CD14-positive monocyte (primary cell): Measurements from ENCODE around the gene ZFPM1. TPM values are rescaled to one million over a fixed set of nuclear protein-coding genes. Genes with fewer than 3 reads are reported as not detected.
A peak's percentile ranks its signal among the peaks of the same experiment; 100 is the strongest.

ENCODE experiments used
- DNase-seq, 3 donors: peaks; one replicate each; pipeline ENCODE4 v3.0.0-alpha.2; 2011 to 2022
- H2AFZ ChIP-seq: 2 replicates; pipeline ENCODE4 v1.6.0; 2012; ENCODE audit warnings: mild to moderate bottlenecking, low read depth, low read length, inconsistent platforms; ENCODE audit not compliant: insufficient read depth, poor library complexity, severe bottlenecking
- H3K27ac ChIP-seq, 2 donors: 1 replicate in 1 of 2; 2 replicates in 1 of 2; pipeline ENCODE4 v1.5.1; 2012 to 2013; ENCODE audit warnings: low read length in 2 of 2, control low read depth in 1 of 2, inconsistent platforms in 1 of 2, low read depth in 1 of 2, mild to moderate bottlenecking in 1 of 2
- H3K27me3 ChIP-seq, 2 donors: one replicate each; pipeline versions ENCODE4 v1.6.0 to v1.6.1; 2011 to 2013; ENCODE audit warnings: low read length in 2 of 2; ENCODE audit not compliant: control insufficient read depth in 2 of 2, insufficient read depth in 2 of 2
- H3K36me3 ChIP-seq, 2 donors: replicated peaks in 1 of 2; 1 replicate in 1 of 2; 2 replicates in 1 of 2; pipeline versions ENCODE4 v1.5.1 to v1.6.1; 2012 to 2013; ENCODE audit warnings: low read length in 2 of 2, control low read depth in 1 of 2, inconsistent platforms in 1 of 2, mild to moderate bottlenecking in 1 of 2; ENCODE audit not compliant: insufficient read depth in 2 of 2, control insufficient read depth in 1 of 2
- H3K4me1 ChIP-seq, 2 donors: 1 replicate in 1 of 2; 2 replicates in 1 of 2; pipeline versions ENCODE4 v1.5.1 to v1.6.1; 2012 to 2013; ENCODE audit warnings: low read length in 2 of 2, control low read depth in 1 of 2, inconsistent platforms in 1 of 2, mild to moderate bottlenecking in 1 of 2, moderate library complexity in 1 of 2; ENCODE audit not compliant: insufficient read depth in 2 of 2, control insufficient read depth in 1 of 2
- H3K4me2 ChIP-seq: replicated peaks from 2 replicates; pipeline ENCODE3; 2012; ENCODE audit warnings: low read length, moderate library complexity, mild to moderate bottlenecking; ENCODE audit not compliant: poor library complexity, severe bottlenecking; ENCODE audit errors: extremely low read depth
- H3K4me3 ChIP-seq, 3 experiments: fragments of 200-600 bp in 1 of 3; sonication (generic) in 1 of 3; replicated peaks in 1 of 3; 1 replicate in 2 of 3; 2 replicates in 1 of 3; pipeline ENCODE4 v1.5.1; 2011 to 2013; ENCODE audit warnings: low read length in 3 of 3, mild to moderate bottlenecking in 3 of 3, control low read depth in 2 of 3, low read depth in 2 of 3, inconsistent platforms in 1 of 3, moderate library complexity in 1 of 3
- H3K79me2 ChIP-seq: 2 replicates; pipeline ENCODE4 v1.6.0; 2012; ENCODE audit warnings: mild to moderate bottlenecking, control low read depth, inconsistent platforms, low read length, moderate library complexity; ENCODE audit not compliant: insufficient read depth
- H3K9ac ChIP-seq: 2 replicates; pipeline ENCODE4 v1.6.0; 2017; ENCODE audit warnings: low read length, mild to moderate bottlenecking; ENCODE audit not compliant: insufficient read depth, poor library complexity, severe bottlenecking
- H3K9me3 ChIP-seq, 2 donors: replicated peaks in 1 of 2; 1 replicate in 1 of 2; 2 replicates in 1 of 2; pipeline versions ENCODE4 v1.5.1 to v1.6.1; 2012 to 2013; ENCODE audit warnings: low read length in 2 of 2, control low read depth in 1 of 2; ENCODE audit not compliant: control insufficient read depth in 1 of 2, insufficient read depth in 1 of 2
- H4K20me1 ChIP-seq: 2 replicates; pipeline ENCODE4 v1.6.0; 2012; ENCODE audit warnings: mild to moderate bottlenecking, low read length, control low read depth, moderate library complexity; ENCODE audit not compliant: insufficient read depth
- H3K27ac Mint-ChIP-seq, 7 donors: one replicate each; pipeline ENCODE4 v1.8.0; 2020; ENCODE audit warnings: mild to moderate bottlenecking in 7 of 7, mixed read lengths in 7 of 7, moderate library complexity in 6 of 7, inconsistent platforms in 2 of 7
- H3K27me3 Mint-ChIP-seq, 3 donors: one replicate each; pipeline ENCODE4 v1.8.0; 2021 to 2022; ENCODE audit warnings: low read depth in 3 of 3, mild to moderate bottlenecking in 3 of 3, mixed read lengths in 3 of 3, moderate library complexity in 3 of 3, inconsistent platforms in 1 of 3
- H3K36me3 Mint-ChIP-seq, 2 donors: one replicate each; pipeline ENCODE4 v1.8.0; 2020; ENCODE audit warnings: mixed read lengths in 2 of 2, inconsistent platforms in 1 of 2, mild to moderate bottlenecking in 1 of 2
- H3K4me1 Mint-ChIP-seq: one replicate; pipeline ENCODE4 v1.8.0; 2020; ENCODE audit warnings: mild to moderate bottlenecking, mixed read lengths
- H3K4me3 Mint-ChIP-seq, 2 donors: one replicate each; pipeline ENCODE4 v1.8.0; 2020; ENCODE audit warnings: mild to moderate bottlenecking in 2 of 2, mixed read lengths in 2 of 2, moderate library complexity in 1 of 2
- H3K9me3 Mint-ChIP-seq, 7 donors: one replicate each; pipeline ENCODE4 v1.8.0; 2020 to 2022; ENCODE audit warnings: mixed read lengths in 7 of 7, mild to moderate bottlenecking in 6 of 7, moderate library complexity in 6 of 7, inconsistent platforms in 2 of 7
- CTCF ChIP-seq: fragments of 200-600 bp; IDR thresholded peaks from one replicate; pipeline ENCODE4 v1.8.0; 2022; ENCODE audit warnings: antibody characterized with exemption, mild to moderate bottlenecking
- whole genome bisulfite sequencing: methylation state at CpG from one replicate; pipeline ENCODE4 v1.1.5; 2013; ENCODE audit warnings: missing lambda C conversion rate; ENCODE audit not compliant: insufficient coverage; 5-methylcytosine and 5-hydroxymethylcytosine counted together
- intact Hi-C, 2 donors: fragments of 100-400 bp; cut with micrococcal nuclease; formaldehyde crosslinking; loops; one replicate each; pipeline versions ENCODE4 v1.15.0 to v1.15.1; 2023
- polyA plus RNA-seq, 3 donors: library from polyadenylated mRNA; depleted of rRNA in 1 of 3; unstranded in 2 of 3; stranded (reverse) in 1 of 3; fragments of 300-500 nt in 2 of 3; fragments of >200 nt in 1 of 3; fragmentation: Illumina TruSeq in 2 of 3; gene quantifications; 1 replicate in 2 of 3; 2 replicates in 1 of 3; pipeline ENCODE4 v1.2.3, GENCODE V29; 2012 to 2021

Gene ZFPM1
- polyA plus RNA-seq, 3 donors: 0.04 to 0.19 (median 0.12) TPM

- Histone ChIP-seq H3K4me3 (no peak overlapping the region), H3K9ac (no peak overlapping the region), H3K27me3 (peaks cover 0 to 32% of the 10 kb centered on the region in 2 donors), H3K9me3 (no peaks in the 10 kb centered on the region), H3K4me2 (peak overlapping the region; percentile 79), H3K79me2 (no peaks in the 10 kb centered on the region), H3K4me1 (peaks cover 22 to 25% of the 10 kb centered on the region in 2 donors), H3K27ac (no peak overlapping the region), H4K20me1 (no peaks in the 10 kb centered on the region), H3K36me3 (no peaks in the 10 kb centered on the region), H2AFZ (no peak overlapping the region)
- WGBS: 94% methylated on average over 22 of the region's 22 CpGs
- peak overlapping the region in 5 of 7 donors; percentile 24 to 70 (median 35) for H3K27ac Mint-ChIP-seq
- H3K36me3 Mint-ChIP-seq: peaks cover 0 to 1% of the 10 kb centered on the region in 2 donors
- peaks cover 14% of the 10 kb centered on the region for H3K4me1 Mint-ChIP-seq
- no peak for TF ChIP-seq CTCF
- intact Hi-C loops: loop anchor here in 1 of 2 donors (10.0 kb wide), 1 partner anchor 497 kb away; the partner anchor contains the start of gene CA5A
- H3K9me3 Mint-ChIP-seq: peaks cover 0 to 6% (median 0%) of the 10 kb centered on the region in 7 donors
- no peak for DNase-seq
- peak overlapping the region; percentile 62 to 81 for H3K4me3 Mint-ChIP-seq
- peaks cover 11 to 51% (median 22%) of the 10 kb centered on the region in 3 donors for H3K27me3 Mint-ChIP-seq
Observed at GRCh38 chr16:88431651-88432050, 21.4 kb upstream of the ZFPM1 start.

- intact Hi-C loops: loop anchor here in 1 of 2 donors (10.0 kb wide), 1 partner anchor 497 kb away; the partner anchor contains the start of gene CA5A
- no peak for TF ChIP-seq CTCF
- 94% methylated on average over 22 of the region's 22 CpGs for WGBS
Observed at GRCh38 chr16:88432174-88432573, 20.9 kb upstream of the ZFPM1 start.

More at GRCh38 chr16:88432174-88432573, 20.9 kb upstream of the ZFPM1 start:
- peak overlapping the region; percentile 6 to 81 for H3K4me3 Mint-ChIP-seq
- Histone ChIP-seq H3K36me3 (no peaks in the 10 kb centered on the region), H3K9me3 (no peaks in the 10 kb centered on the region), H3K79me2 (no peaks in the 10 kb centered on the region), H3K27ac (no peak overlapping the region), H2AFZ (no peak overlapping the region), H3K4me3 (no peak overlapping the region), H3K4me1 (peaks cover 22 to 25% of the 10 kb centered on the region in 2 donors), H3K27me3 (peaks cover 0 to 32% of the 10 kb centered on the region in 2 donors), H4K20me1 (no peaks in the 10 kb centered on the region), H3K9ac (no peak overlapping the region), H3K4me2 (no peak overlapping the region)
- peaks cover 14% of the 10 kb centered on the region for H3K4me1 Mint-ChIP-seq
- H3K9me3 Mint-ChIP-seq: peaks cover 0 to 6% (median 0%) of the 10 kb centered on the region in 7 donors
- peak overlapping the region in 1 of 7 donors; percentile 24 for H3K27ac Mint-ChIP-seq
- DNase-seq: no peak
- H3K27me3 Mint-ChIP-seq: peaks cover 11 to 54% (median 22%) of the 10 kb centered on the region in 3 donors
- peaks cover 0 to 1% of the 10 kb centered on the region in 2 donors for H3K36me3 Mint-ChIP-seq
